Liver (tissue), 9 donors: ENCODE results near the gene TATDN2. TPM values are rescaled to one million over a fixed set of nuclear protein-coding genes. Genes with fewer than 3 reads are reported as not detected.

Experiments
- DNase-seq: peaks from one replicate; pipeline ENCODE4 v3.0.0-alpha.2; 2017; ENCODE audit warnings: low spot score
- H3K27ac ChIP-seq, 2 donors: one replicate each; pipeline ENCODE4 v1.7.0; 2013; ENCODE audit warnings: inconsistent platforms in 2 of 2, low read length in 2 of 2, control low read depth in 1 of 2, low read depth in 1 of 2, mild to moderate bottlenecking in 1 of 2
- H3K27me3 ChIP-seq, 4 donors: one replicate each; pipeline versions ENCODE4 v1.6.1 to v1.7.0; 2013; ENCODE audit warnings: low read length in 3 of 4, inconsistent platforms in 1 of 4, mild to moderate bottlenecking in 1 of 4, moderate library complexity in 1 of 4; ENCODE audit not compliant: control insufficient read depth in 4 of 4, insufficient read depth in 4 of 4
- H3K36me3 ChIP-seq, 4 donors: one replicate each; pipeline versions ENCODE4 v1.6.1 to v1.7.0; 2013; ENCODE audit warnings: low read length in 3 of 4, mild to moderate bottlenecking in 3 of 4, low read depth in 1 of 4, moderate library complexity in 1 of 4; ENCODE audit not compliant: control insufficient read depth in 4 of 4, insufficient read depth in 3 of 4
- H3K4me1 ChIP-seq, 4 donors: one replicate each; pipeline versions ENCODE4 v1.6.1 to v1.7.0; 2013; ENCODE audit warnings: low read length in 3 of 4, mild to moderate bottlenecking in 3 of 4, moderate library complexity in 1 of 4; ENCODE audit not compliant: control insufficient read depth in 4 of 4, insufficient read depth in 4 of 4
- H3K4me3 ChIP-seq, 3 donors: one replicate each; pipeline versions ENCODE4 v1.6.1 to v1.7.0; 2013; ENCODE audit warnings: low read length in 3 of 3, control low read depth in 1 of 3, low read depth in 1 of 3, mild to moderate bottlenecking in 1 of 3
- H3K9ac ChIP-seq, 2 donors: one replicate each; pipeline ENCODE4 v1.7.0; 2013; ENCODE audit warnings: low read length in 2 of 2, mild to moderate bottlenecking in 2 of 2, moderate library complexity in 2 of 2, control low read depth in 1 of 2, low read depth in 1 of 2
- H3K9me3 ChIP-seq, 4 donors: one replicate each; pipeline versions ENCODE4 v1.6.1 to v1.7.0; 2013; ENCODE audit warnings: low read length in 3 of 4; ENCODE audit not compliant: control insufficient read depth in 4 of 4
- EGR1 ChIP-seq, 2 donors: IDR thresholded peaks; 2 replicates each; pipeline ENCODE4 v1.6.1; 2016 to 2018; ENCODE audit warnings: antibody characterized with exemption in 2 of 2, low read depth in 2 of 2
- FOXA2 ChIP-seq: IDR thresholded peaks from 2 replicates; pipeline ENCODE4 v1.6.1; 2016; ENCODE audit warnings: antibody characterized with exemption
- GABPA ChIP-seq, 2 donors: IDR thresholded peaks in 1 of 2; conservative IDR thresholded peaks in 1 of 2; 2 replicates each; pipeline ENCODE4 v1.6.1; 2016; ENCODE audit warnings: antibody characterized with exemption in 2 of 2, mild to moderate bottlenecking in 1 of 2, moderate library complexity in 1 of 2
- HNF4A ChIP-seq, 2 donors: conservative IDR thresholded peaks; 2 replicates each; pipeline ENCODE4 v1.6.1; 2016; ENCODE audit warnings: antibody characterized with exemption in 2 of 2, mild to moderate bottlenecking in 2 of 2
- MAX ChIP-seq: IDR thresholded peaks from 2 replicates; pipeline ENCODE4 v1.6.1; 2016; ENCODE audit warnings: antibody characterized with exemption
- RAD21 ChIP-seq, 2 donors: IDR thresholded peaks; 2 replicates each; pipeline ENCODE4 v1.6.1; 2016; ENCODE audit warnings: antibody characterized with exemption in 2 of 2, mild to moderate bottlenecking in 2 of 2
- RXRA ChIP-seq, 2 donors: IDR thresholded peaks; 2 replicates each; pipeline ENCODE4 v1.6.1; 2017 to 2018; ENCODE audit warnings: antibody characterized with exemption in 2 of 2, mild to moderate bottlenecking in 1 of 2
- SP1 ChIP-seq: IDR thresholded peaks from 2 replicates; pipeline ENCODE4 v1.6.1; 2018; ENCODE audit warnings: antibody characterized with exemption, mild to moderate bottlenecking
- TAF1 ChIP-seq: conservative IDR thresholded peaks from 2 replicates; pipeline ENCODE4 v1.6.1; 2016; ENCODE audit warnings: antibody characterized with exemption, mild to moderate bottlenecking
- YY1 ChIP-seq: IDR thresholded peaks from 2 replicates; pipeline ENCODE4 v1.6.1; 2016; ENCODE audit warnings: antibody characterized with exemption, mild to moderate bottlenecking
- ZBTB33 ChIP-seq: IDR thresholded peaks from 2 replicates; pipeline ENCODE4 v1.6.1; 2016; ENCODE audit warnings: antibody characterized with exemption
- WGBS: extraction: QIAGEN DNeasy Blood & Tissue Kit; methylation state at CpG from one replicate; pipeline ENCODE4 v1.1.7; 2013; 5-methylcytosine and 5-hydroxymethylcytosine counted together
- polyA plus RNA-seq, 2 donors: library from polyadenylated mRNA; stranded (reverse) in 1 of 2; unstranded in 1 of 2; fragments of 200-250 nt in 1 of 2; fragments of >200 nt in 1 of 2; fragmentation: Nextera tagmentation in 1 of 2; extraction: Ambion mirVana in 1 of 2; gene quantifications; one replicate each; pipeline versions ENCODE4 v1.2.1 to v1.2.3, GENCODE V29; 2013 to 2015
- total RNA-seq, 2 donors: library from RNA; depleted of rRNA; stranded (reverse); fragments of >200 nt; gene quantifications; one replicate each; pipeline ENCODE4 v1.2.3, GENCODE V29; 2014
- TF ChIP-seq, protein P1 (sequence below): fragments of 150-350 bp; IDR thresholded peaks from 2 replicates; pipeline ENCODE4 v1.5.1; 2017; ENCODE audit warnings: improper control_type of control experiment, low read depth, low read length; ENCODE audit not compliant: missing input control
- TF ChIP-seq, protein P2 (sequence below): IDR thresholded peaks from 2 replicates; pipeline ENCODE4 v1.6.1; 2016; ENCODE audit warnings: antibody characterized with exemption, mild to moderate bottlenecking
- donor health status: healthy.
- donor health status: healthy.
- donor health status: healthy.
- donor health status: healthy.
- donor health status: healthy.

Gene TATDN2
- total and polyA plus RNA-seq, 4 donors, result 3.7 to 14.2 (median 9.0) TPM

DNA sequence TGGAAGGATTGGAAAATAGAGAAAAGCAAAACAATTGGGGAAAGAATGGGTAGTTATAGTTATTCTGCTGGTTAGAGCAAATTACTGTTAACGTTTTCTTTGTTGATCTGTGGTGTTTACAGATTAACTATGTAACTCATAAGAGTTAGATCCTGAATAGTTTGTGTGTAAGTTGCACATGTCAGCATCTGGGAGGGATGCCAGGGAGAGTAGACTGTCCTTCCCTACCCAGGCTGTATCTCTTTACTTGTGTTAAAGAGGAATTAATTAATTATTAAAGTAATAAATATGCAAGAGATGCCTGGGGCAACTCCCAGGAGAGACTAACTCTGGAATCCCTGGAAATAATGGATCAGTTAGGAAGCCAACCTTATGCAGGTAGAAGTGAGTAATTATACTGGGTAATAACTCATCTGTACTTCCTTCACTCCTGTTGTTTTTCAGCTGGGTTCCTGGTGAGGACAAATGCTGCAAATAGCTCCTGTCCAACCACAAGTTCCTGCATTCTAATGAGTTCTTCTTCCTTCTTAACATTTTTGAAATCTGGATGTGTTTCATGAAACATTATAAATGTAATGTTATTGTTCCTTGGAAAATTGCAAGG lies 25.5 kb downstream of the TATDN2 start:
- peaks cover 2 to 21% (median 16%) of the 10 kb centered on the region in 4 donors for H3K4me1 ChIP-seq
- H3K9me3 ChIP-seq, result no peaks in the 10 kb centered on the region
- 5% methylated on average over 1 of the region's 1 CpG for WGBS
- TF ChIP-seq GABPA (IDR thresholded peaks at IDR 0.05 in 1 of 2, conservative IDR thresholded peaks at IDR 0.05 in 1 of 2) (no peak), EGR1 (IDR thresholded peaks at IDR 0.05; ENCODE audit: low read depth in 2 of 2) (no peak), HNF4A (conservative IDR thresholded peaks at IDR 0.05) (no peak), YY1 (no peak), SP1 (no peak), MAX (no peak), FOXA2 (no peak), RAD21 (IDR thresholded peaks at IDR 0.05) (no peak)
- TF ChIP-seq, protein P1, sequence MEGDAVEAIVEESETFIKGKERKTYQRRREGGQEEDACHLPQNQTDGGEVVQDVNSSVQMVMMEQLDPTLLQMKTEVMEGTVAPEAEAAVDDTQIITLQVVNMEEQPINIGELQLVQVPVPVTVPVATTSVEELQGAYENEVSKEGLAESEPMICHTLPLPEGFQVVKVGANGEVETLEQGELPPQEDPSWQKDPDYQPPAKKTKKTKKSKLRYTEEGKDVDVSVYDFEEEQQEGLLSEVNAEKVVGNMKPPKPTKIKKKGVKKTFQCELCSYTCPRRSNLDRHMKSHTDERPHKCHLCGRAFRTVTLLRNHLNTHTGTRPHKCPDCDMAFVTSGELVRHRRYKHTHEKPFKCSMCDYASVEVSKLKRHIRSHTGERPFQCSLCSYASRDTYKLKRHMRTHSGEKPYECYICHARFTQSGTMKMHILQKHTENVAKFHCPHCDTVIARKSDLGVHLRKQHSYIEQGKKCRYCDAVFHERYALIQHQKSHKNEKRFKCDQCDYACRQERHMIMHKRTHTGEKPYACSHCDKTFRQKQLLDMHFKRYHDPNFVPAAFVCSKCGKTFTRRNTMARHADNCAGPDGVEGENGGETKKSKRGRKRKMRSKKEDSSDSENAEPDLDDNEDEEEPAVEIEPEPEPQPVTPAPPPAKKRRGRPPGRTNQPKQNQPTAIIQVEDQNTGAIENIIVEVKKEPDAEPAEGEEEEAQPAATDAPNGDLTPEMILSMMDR, result no peak
- no peak overlapping the region for H3K9ac ChIP-seq
- H3K36me3 ChIP-seq, result peaks cover 9 to 39% (median 23%) of the 10 kb centered on the region in 4 donors
- no peaks in the 10 kb centered on the region for H3K27me3 ChIP-seq
- H3K4me3 ChIP-seq, result no peak overlapping the region
- no peak for DNase-seq
- no peak overlapping the region for H3K27ac ChIP-seq

DNA sequence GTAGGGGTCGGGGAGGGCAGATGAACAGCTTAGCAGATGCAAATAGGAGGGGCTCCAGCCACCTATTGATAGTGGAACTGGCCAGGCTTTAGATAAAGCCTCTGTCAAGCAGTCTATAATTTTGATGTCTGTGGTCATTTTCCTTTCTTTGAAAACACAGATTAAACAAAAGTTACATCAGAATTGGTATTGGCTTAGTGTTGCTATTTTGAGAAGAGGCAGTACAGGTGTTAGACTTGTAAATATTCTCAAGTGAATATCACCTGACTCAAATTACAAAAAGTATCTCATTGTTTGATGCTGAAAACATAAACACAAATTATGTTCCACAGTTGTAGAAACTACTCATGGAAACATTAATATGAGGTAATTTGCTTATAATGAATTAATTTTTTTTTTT lies 26.3 kb downstream of the TATDN2 start:
- Histone ChIP-seq H3K4me3 (no peak overlapping the region), H3K9ac (no peak overlapping the region), H3K36me3 (peaks cover 9 to 44% (median 24%) of the 10 kb centered on the region in 4 donors), H3K4me1 (peaks cover 2 to 21% (median 16%) of the 10 kb centered on the region in 4 donors), H3K9me3 (no peaks in the 10 kb centered on the region), H3K27me3 (no peaks in the 10 kb centered on the region), H3K27ac (no peak overlapping the region)
- TF ChIP-seq MAX (no peak), HNF4A (conservative IDR thresholded peaks at IDR 0.05) (no peak), FOXA2 (no peak), RAD21 (IDR thresholded peaks at IDR 0.05) (no peak), SP1 (no peak), ZBTB33 (no peak), TAF1 (no peak), RXRA (IDR thresholded peaks at IDR 0.05) (no peak)
- TF ChIP-seq, protein P1, result no peak
- TF ChIP-seq, protein P2, sequence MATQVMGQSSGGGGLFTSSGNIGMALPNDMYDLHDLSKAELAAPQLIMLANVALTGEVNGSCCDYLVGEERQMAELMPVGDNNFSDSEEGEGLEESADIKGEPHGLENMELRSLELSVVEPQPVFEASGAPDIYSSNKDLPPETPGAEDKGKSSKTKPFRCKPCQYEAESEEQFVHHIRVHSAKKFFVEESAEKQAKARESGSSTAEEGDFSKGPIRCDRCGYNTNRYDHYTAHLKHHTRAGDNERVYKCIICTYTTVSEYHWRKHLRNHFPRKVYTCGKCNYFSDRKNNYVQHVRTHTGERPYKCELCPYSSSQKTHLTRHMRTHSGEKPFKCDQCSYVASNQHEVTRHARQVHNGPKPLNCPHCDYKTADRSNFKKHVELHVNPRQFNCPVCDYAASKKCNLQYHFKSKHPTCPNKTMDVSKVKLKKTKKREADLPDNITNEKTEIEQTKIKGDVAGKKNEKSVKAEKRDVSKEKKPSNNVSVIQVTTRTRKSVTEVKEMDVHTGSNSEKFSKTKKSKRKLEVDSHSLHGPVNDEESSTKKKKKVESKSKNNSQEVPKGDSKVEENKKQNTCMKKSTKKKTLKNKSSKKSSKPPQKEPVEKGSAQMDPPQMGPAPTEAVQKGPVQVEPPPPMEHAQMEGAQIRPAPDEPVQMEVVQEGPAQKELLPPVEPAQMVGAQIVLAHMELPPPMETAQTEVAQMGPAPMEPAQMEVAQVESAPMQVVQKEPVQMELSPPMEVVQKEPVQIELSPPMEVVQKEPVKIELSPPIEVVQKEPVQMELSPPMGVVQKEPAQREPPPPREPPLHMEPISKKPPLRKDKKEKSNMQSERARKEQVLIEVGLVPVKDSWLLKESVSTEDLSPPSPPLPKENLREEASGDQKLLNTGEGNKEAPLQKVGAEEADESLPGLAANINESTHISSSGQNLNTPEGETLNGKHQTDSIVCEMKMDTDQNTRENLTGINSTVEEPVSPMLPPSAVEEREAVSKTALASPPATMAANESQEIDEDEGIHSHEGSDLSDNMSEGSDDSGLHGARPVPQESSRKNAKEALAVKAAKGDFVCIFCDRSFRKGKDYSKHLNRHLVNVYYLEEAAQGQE, result no peak
- 63% methylated on average over 1 of the region's 1 CpG for WGBS
- DNase-seq, result no peak
